Mesodermal cell (in vitro differentiated cells): ENCODE data around the gene MAPK10.
"Not testable (repeated sequence)": the region's sequence is repeated elsewhere in the genome, so short reads cannot be mapped to it uniquely, and the experiment has no call there.

ENCODE experiments used
- H3K27ac ChIP-seq: 2 replicates; pipeline ENCODE4 v1.7.0; 2013; ENCODE audit warnings: mild to moderate bottlenecking, low read depth, low read length, moderate library complexity; ENCODE audit not compliant: severe bottlenecking
- H3K36me3 ChIP-seq: 2 replicates; pipeline ENCODE4 v1.7.1; 2013; ENCODE audit warnings: mild to moderate bottlenecking, low read length, moderate library complexity; ENCODE audit not compliant: control insufficient read depth, insufficient read depth
- H3K4me1 ChIP-seq: one replicate; pipeline ENCODE4 v1.7.1; 2013; ENCODE audit warnings: mild to moderate bottlenecking, low read length; ENCODE audit not compliant: insufficient read depth, control insufficient read depth, poor library complexity, severe bottlenecking
- H3K4me3 ChIP-seq: 2 replicates; pipeline ENCODE4 v1.7.0; 2013; ENCODE audit warnings: low read length, control low read depth, mild to moderate bottlenecking; ENCODE audit not compliant: insufficient read depth, poor library complexity, severe bottlenecking; ENCODE audit errors: extremely low read depth
- H3K9me3 ChIP-seq: 2 replicates; pipeline ENCODE4 v1.7.1; 2013; ENCODE audit warnings: mild to moderate bottlenecking, low read length, moderate library complexity; ENCODE audit not compliant: control insufficient read depth
- WGBS, 2 experiments: methylation state at CpG; one replicate each; pipeline ENCODE4 v1.1.5; 2013; ENCODE audit warnings: missing lambda C conversion rate in 2 of 2; ENCODE audit not compliant: insufficient coverage in 2 of 2; 5-methylcytosine and 5-hydroxymethylcytosine counted together

MAPK10 gene

GRCh38 chr4:85995361-85995760 is 364.5 kb downstream of the MAPK10 start:
- Histone ChIP-seq H3K4me1 (no peaks in the 10 kb centered on the region), H3K27ac (no peak overlapping the region), H3K36me3 (peaks cover 10% of the 10 kb centered on the region), H3K9me3 (no peaks in the 10 kb centered on the region), H3K4me3 (no peak overlapping the region)
- 92 to 99% methylated on average over 3 to 6 of the region's 6 CpGs for WGBS, 2 experiments

GRCh38 chr4:85994576-85994975 is 365.3 kb downstream of the MAPK10 start:
- Histone ChIP-seq H3K36me3 (peaks cover 10% of the 10 kb centered on the region), H3K4me1 (no peaks in the 10 kb centered on the region), H3K4me3 (no peak overlapping the region)

GRCh38 chr4:85993641-85994040 is 366.2 kb downstream of the MAPK10 start:
- Histone ChIP-seq H3K9me3 (no peaks in the 10 kb centered on the region), H3K36me3 (peaks cover 10% of the 10 kb centered on the region), H3K4me3 (no peak overlapping the region), H3K27ac (no peak overlapping the region), H3K4me1 (no peaks in the 10 kb centered on the region)
- 100% methylated on average over 1 of the region's 2 CpGs; no CpG with 5 or more reads in 1 of the 2 experiments for WGBS, 2 experiments

More at GRCh38 chr4:85994576-85994975, 365.3 kb downstream of the MAPK10 start:
- Histone ChIP-seq H3K27ac (no peak overlapping the region), H3K9me3 (no peaks in the 10 kb centered on the region)

GRCh38 chr4:85986266-85986665 is 373.6 kb downstream of the MAPK10 start:
- no peaks in the 10 kb centered on the region for H3K36me3 ChIP-seq
- WGBS, 2 experiments = 93 to 100% methylated on average over 1 of the region's 1 CpG

GRCh38 chr4:85979276-85979675 is 380.6 kb downstream of the MAPK10 start:
- H3K9me3 ChIP-seq = no peaks in the 10 kb centered on the region
- H3K36me3 ChIP-seq = no peaks in the 10 kb centered on the region
- no peak overlapping the region for H3K4me3 ChIP-seq
- 100% methylated on average over 1 to 2 of the region's 3 CpGs for WGBS, 2 experiments
- no peaks in the 10 kb centered on the region for H3K4me1 ChIP-seq
- H3K27ac ChIP-seq = no peak overlapping the region

More at GRCh38 chr4:85986266-85986665, 373.6 kb downstream of the MAPK10 start:
- no peaks in the 10 kb centered on the region for H3K4me1 ChIP-seq
- H3K4me3 ChIP-seq = no peak overlapping the region
- no peak overlapping the region for H3K27ac ChIP-seq
- no peaks in the 10 kb centered on the region for H3K9me3 ChIP-seq

GRCh38 chr4:85970535-85970934 is 389.3 kb downstream of the MAPK10 start:
- no peak overlapping the region for H3K27ac ChIP-seq
- H3K4me3 ChIP-seq = no peak overlapping the region
- H3K4me1 ChIP-seq = peaks cover 4% of the 10 kb centered on the region
- H3K9me3 ChIP-seq = no peaks in the 10 kb centered on the region
- 50 to 83% methylated on average over 1 of the region's 2 CpGs for WGBS, 2 experiments
- no peaks in the 10 kb centered on the region for H3K36me3 ChIP-seq

GRCh38 chr4:85968945-85969819 is 390.7 kb downstream of the MAPK10 start:
- no peak overlapping the region for H3K4me3 ChIP-seq
- H3K4me1 ChIP-seq = peaks cover 4% of the 10 kb centered on the region
- no peak overlapping the region for H3K27ac ChIP-seq
- WGBS, 2 experiments = no CpG with 5 or more reads among the region's 3 CpGs
- no peaks in the 10 kb centered on the region for H3K36me3 ChIP-seq
- H3K9me3 ChIP-seq = no peaks in the 10 kb centered on the region

- peaks cover 4% of the 10 kb centered on the region for H3K4me1 ChIP-seq
- H3K4me3 ChIP-seq = no peak overlapping the region
- H3K36me3 ChIP-seq = no peaks in the 10 kb centered on the region
- H3K27ac ChIP-seq = no peak overlapping the region
- H3K9me3 ChIP-seq = no peaks in the 10 kb centered on the region
- WGBS, 2 experiments = 80% methylated on average over 1 of the region's 2 CpGs; no CpG with 5 or more reads in 1 of the 2 experiments
These were observed 392.0 kb downstream of the MAPK10 start for GRCh38 chr4:85967872-85968271.

- Histone ChIP-seq H3K4me3 (no peak overlapping the region), H3K9me3 (no peaks in the 10 kb centered on the region), H3K27ac (no peak overlapping the region), H3K4me1 (peaks cover 4% of the 10 kb centered on the region), H3K36me3 (no peaks in the 10 kb centered on the region)
- WGBS, 2 experiments = 88% methylated on average over 1 of the region's 2 CpGs; no CpG with 5 or more reads in 1 of the 2 experiments
These were observed 393.5 kb downstream of the MAPK10 start for GRCh38 chr4:85966373-85966772.

- no peak overlapping the region for H3K27ac ChIP-seq
- no peaks in the 10 kb centered on the region for H3K36me3 ChIP-seq
- peaks cover 4% of the 10 kb centered on the region for H3K4me1 ChIP-seq
- no peak overlapping the region for H3K4me3 ChIP-seq
- H3K9me3 ChIP-seq = no peaks in the 10 kb centered on the region
- 80% methylated on average over 1 of the region's 1 CpG; no CpG with 5 or more reads in 1 of the 2 experiments for WGBS, 2 experiments
These were observed 394.3 kb downstream of the MAPK10 start for GRCh38 chr4:85965529-85965928.

GRCh38 chr4:85965017-85965416 is 394.8 kb downstream of the MAPK10 start:
- H3K27ac ChIP-seq, H3K9me3 ChIP-seq, H3K36me3 ChIP-seq, H3K4me1 ChIP-seq, H3K4me3 ChIP-seq: not testable (repeated sequence)
- 86 to 95% methylated on average over 2 to 3 of the region's 4 CpGs for WGBS, 2 experiments
